ENCODE results near the gene GRAP.
"Not testable (repeated sequence)": the region's sequence is repeated elsewhere in the genome, so short reads cannot be mapped to it uniquely, and the experiment has no call there.

The GRAP gene

DNA sequence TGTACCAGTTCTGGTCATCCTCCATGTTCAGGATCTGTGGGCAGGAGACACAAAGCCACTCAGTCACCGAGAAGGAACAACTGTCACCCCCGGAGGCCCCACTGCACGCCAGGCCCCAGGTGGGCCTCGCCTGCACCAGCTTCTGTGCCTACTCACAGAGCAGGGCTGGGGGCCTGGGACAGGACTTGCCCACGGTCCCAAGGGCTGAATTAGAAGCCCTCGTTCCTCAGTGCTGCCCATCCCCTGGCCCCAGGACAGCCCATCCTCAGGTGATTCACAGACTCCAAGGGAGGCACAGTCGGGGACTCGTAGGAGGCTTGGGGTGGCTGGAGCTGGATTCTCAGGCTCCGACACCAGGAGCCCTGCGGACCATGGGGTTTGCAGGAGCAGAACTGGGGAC is 4.9 kb downstream of the GRAP start:
- DNase-seq = not testable (repeated sequence)

DNA sequence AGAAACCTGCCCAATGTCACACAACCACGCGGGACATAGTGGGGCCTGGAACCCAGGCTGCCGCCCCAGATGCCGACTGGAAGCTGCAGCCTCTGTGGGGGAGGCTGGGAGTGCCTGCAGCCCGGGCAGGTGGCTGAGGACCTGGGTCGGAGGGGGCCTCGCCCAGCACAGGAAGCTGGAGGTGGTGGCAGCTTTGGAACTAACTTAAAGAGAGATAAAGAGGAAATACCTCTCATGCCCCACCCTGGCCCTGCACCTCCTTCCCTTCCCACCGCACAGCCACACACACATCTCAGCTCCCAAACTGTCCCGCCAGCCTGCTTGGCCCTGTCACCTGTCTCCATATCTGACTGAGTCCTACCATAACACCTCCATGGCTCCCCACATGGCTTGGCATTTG is 6.4 kb downstream of the GRAP start:
- DNase-seq = not testable (repeated sequence)

DNA sequence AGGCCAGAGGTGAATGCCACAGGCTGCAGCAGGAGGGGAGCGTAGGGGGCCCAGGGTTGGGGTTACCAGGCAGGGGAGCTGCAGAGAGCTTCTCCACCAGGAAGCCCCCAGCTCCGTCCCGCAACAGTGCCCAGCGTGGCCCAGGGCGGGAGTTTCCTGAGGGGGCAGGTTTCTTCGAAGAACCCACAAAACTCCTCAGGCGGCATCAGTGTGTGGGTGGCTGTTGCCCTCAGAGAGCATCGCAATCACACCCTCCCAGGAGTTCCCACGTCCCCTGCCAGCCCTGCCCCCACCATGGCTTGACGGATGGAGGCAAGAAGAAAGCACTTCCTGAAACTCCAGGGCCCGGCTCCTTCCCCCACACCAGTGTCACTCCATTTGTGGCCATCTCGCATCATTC is 8.0 kb downstream of the GRAP start:
- DNase-seq = not testable (repeated sequence)

DNA sequence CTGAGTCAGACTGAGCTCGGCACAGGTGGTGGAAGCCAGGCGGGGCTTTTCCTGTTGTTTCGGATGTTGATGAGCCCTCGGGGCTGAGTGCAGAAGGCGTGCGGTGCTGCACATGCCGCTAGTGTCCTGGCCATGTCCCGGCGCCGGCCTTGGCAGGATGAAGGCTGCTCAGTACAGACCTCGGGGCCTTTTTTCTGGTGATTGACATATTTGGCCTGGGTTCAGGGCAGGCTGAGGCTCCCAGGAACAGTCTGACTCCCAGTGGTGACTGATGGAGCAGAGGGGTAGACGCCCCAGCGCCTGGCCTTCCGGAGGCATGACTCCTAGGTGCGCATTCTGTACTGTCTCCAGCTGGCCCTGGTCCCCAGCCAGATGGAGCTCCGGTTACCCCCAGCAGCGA is 8.8 kb downstream of the GRAP start:
- not testable (repeated sequence) for DNase-seq

DNA sequence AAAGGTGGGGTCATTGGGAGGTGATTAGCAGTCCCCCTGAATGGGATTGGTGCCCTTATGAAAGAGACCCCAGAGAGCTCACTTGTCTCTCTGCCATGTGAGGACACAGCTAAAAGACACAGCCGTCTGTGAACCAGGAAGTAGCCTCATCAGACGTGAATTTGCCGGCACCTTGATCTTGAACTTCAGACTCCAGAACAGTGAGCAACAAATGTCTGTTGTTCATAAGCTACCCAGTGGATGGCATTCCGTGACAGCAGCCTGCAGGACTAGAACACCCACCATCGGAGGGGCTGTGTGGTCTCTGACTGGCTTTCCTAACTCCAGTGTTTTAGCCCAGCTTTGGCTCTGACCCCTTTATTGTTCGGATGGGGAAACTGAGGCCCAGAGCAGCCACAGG is 9.2 kb downstream of the GRAP start:
- DNase-seq = not testable (repeated sequence)

DNA sequence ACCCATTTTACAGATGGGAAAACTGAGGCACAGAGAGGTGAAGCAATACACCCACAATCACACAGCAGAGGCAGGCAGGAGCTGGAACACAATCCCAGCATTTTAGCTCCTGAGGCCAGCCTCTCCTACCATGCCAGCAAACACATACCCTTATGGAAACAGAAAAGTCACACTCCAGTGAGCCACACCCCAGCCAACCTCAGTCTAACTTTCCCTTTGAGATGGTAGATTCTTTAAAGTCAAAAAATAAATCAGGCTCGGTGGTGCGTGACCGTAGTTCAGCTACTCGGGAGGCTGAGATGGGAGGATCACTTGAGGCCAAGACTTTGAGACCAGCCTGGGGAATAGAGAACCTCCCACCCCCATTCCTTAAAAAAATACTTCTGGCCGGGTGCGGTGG is 10.6 kb downstream of the GRAP start:
- not testable (repeated sequence) for DNase-seq

DNA sequence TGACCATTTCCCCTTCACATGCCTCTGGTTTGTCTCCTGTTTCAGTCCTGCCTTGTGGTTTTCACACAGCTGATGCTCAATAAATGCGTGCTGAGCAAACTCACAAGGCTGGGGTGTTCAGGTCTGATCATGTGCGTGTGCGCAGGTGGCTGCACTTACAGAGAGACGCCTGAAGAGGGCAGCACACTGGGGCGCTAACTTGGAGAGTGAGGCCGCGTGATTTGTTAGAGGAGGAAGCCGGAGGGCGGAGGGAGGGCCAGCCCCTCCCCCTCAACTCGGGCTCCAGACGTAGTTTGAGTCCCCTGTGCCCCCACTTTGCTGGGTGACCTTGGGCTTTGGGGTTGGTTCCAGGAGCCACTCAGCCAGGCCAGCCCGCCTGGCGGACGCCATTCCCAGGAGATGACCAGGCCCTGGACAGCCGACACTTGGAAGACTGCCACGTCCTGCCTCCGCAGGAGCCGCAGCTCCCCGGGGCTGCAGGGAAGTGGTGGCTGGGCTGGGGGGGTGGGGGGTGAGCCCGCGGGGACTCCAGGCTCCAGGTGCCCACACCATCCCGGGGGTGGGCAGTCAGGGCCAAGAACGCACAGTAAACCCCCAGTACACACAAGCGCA is 14.3 kb downstream of the GRAP start:
- not testable (repeated sequence) for DNase-seq

DNA sequence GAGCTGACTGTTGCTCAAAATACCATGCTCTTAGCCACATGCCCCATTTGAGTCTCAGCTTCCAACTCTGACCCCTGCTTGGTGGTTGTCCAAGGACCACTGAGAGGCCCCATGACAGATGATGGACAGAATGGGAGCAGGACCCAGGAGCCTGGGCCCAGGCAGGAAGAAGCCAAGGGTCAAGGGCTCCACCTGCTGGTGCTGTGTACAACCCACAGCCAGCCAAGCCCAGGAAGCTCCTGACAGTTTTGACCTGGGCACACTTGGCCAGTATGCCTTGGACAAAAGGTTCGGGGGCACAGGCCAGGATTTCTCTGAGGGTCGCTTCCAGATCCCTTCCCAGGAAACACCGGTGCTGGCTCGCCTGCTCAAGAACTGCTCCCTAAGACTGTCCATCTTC is 15.0 kb downstream of the GRAP start:
- DNase-seq = not testable (repeated sequence)

DNA sequence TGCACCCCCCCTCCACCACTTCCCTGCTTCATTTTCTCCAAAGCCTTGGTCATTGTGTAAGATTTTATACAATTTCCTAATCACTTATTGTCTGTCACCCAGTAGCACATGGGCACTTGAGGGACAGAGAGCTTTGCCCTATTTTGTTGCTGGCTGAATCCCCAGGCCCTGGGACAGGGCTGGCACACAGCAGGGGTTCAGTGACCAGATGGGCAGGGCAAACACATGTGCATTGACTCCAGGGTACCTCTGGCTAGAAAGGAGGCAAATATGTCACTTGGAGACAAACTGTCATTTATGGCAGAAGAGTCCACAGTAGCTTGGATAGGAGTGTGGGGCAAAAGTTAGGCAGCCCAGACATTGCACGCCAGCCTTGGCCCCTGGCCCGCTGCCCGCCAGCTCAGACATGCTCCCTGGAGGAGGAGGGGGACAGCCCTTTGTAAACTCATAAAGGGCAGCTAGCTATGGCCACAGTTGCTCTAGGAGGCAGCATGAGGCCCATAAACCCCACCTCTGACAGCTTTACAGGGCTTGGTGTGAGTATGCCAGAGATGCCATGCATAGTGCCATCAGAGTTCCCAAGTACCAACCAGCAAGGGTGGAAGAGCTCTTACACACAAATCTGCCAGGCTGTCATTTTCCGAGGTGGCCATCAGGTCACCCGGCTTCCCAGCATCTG is 15.8 kb downstream of the GRAP start:
- not testable (repeated sequence) for DNase-seq

DNA sequence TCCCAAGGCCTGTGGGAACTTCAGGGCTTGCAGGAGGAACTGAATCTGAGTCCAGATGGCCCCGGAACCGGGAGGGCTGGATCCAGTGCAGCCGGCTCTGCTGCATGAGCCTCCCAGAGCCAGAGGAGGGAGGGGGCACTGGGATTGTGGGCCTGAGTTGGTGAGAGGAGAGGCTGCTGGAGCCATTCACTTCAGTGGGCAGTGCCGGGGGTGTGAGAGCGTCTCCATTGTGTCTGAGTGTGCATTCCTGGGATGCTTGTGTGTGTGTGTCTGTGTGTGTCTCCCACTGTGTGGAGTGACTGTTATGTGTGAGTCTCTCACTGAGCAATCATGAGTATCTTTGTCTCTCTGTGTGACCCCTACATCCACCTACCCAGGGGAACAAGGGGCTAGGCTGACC is 17.0 kb downstream of the GRAP start:
- DNase-seq = not testable (repeated sequence)

DNA sequence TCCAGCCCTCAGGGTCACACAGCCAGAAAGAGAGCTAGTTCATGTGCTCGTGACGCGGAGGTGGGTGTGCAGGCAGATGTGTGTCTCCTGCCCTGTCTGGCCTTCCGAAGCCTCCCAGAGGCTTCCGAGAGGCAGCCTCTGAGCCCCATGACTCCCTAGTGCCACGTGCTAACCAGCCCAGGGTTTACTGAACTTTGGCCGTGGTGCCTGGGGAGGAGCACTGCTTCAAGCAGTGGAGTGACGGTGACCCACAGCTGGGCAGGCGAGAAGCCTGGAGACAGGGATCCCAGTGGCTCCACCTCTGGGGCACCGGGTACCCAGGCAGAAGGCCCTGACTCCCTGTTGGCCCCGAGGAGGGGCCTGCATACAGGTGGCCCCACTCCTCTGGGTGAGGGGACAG is 18.1 kb downstream of the GRAP start:
- not testable (repeated sequence) for DNase-seq

DNA sequence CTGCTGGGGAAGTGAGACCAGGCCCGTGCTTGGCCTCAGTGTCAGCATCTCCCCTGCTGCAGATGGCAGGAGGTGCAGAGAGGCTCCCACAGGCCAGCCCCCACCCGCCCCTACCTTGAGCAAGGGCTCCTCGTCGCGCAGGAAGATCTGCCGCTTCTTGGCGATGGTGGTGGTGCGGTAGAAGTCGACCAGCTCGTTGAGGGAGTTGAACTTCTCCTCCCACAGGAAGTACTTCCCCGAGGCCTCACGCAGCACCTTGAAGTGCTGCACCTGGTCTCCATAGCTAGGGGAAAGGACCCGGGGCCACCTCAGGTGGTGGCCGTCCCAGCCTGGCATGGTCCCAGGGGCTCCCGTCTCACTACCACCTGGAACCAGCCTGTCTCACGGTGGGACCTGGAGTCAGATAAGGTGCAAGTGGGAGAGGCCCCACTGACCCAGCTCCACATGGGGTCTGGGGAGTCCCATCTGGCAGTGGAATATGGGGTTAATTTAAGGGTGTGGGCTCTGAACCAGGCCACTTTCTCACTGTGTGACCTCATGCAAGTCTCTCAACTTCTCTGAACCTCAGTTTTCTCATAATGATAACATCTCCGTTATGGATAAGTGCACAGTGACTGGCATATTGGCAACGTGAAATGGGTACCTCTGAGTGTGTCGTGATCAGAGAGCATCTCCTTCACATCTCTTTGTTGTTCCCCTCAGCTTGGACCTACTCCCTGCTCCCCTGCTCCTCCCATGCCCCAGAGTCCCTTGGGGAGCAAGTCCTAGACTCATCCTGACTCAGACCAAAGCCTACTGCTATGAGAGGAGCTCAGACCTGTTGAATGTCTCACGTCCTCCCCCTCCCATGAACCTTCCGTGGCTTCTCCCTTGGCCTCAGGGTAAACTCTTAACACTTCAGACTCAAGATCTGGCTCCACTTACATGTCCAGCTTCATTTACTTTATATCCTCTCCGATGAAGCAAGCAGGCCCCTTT is 22.4 kb downstream of the GRAP start:
- no peak for DNase-seq

DNA sequence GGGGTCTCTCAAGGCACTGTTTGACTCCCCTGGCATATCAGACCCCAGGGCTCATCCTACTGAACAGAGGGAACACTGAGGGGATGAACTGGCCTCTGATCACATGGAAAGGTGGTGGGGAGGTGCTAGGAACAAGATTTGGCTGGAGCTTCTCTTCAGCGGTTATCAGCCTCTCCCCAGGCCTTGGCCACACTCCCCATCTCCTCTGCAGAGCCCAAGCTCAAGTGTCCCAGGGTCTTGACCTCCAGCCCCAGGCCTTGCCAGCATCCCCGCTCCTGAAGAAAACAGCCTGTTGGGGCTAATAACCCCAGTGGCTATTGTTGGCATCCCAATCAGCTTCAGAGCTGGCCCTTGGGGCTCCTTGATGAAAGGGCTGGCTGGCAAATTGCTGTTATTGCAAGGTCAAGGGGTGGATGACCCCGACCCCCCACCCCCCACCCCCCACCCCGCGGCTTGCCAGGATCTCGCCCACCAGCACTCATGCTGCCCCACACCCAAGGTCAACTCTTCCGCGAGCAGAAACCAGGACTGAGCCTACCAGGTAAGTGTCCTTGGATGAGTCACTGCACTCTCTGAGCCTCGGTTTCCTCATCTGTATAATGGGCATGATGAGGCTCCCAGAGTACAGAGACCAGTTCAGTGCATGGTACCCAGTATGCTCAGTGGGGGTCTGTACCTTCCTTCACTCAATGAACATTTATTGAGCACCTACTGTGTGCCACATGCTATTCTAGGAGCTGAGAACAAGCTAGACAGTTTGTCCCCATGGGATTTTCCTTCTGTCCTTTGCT is 23.4 kb downstream of the GRAP start:
- DNase-seq = no peak

DNA sequence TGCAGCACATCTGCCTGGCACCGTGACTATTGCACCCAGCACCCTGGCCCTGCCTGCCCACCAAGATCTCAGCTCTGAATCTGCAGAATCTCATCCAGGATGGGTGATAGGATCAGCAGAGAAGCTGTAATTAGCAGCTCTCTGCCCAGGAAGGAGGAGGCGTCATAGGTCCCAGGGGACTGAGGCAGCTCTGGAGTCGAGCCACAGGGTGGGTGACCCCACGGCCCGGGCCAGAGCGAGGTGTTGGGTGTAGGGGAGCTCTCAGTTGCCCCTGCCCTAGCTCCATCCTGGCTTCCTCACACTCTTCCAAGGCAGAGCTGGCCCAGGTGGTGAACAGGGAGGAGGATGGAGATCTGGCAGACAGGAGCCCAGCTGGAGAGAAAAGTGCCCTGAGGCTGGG is 24.0 kb downstream of the GRAP start:
- DNase-seq = no peak

DNA sequence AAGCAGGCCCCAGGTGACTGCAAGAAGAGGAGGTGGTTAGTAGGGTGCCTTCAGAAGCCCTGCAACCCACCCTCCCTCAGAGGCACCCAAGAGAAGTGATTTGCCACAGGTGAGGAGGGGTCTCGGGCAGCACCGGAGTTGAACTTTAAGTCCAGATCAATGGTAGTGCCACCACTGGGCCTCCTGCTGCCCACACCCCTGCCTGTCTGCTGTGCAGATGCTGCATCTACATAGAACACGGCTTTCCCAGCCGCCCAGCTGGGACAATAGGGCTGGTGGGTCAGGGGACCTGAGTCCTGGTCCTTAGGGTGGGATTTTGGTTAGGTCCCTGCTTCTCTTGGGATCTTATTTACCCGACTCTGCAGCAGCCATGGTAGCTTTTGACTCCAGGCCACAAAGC is 24.6 kb downstream of the GRAP start:
- no peak for DNase-seq

DNA sequence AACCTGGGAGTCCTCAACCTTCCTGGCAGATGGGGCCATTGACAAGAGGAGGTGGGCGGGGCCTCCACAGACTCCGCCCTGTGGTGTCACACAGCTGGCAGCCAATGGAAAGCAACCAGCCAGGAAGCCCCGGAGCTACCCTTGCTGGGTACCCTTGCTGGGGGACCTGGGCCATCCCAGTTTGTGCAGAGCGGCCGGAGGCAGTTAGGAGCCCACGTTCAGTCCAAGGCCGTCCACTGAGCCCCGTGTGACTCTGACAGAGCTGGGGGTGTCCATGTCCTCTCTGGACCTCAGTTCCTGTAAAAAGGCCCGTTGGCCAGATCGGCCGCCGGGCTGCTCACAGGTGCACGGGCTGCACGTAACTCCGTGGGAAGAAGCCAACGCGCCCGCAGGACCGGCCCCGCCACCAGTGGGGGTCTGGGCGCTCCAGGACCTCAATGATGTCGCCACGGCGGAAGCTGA is 25.1 kb downstream of the GRAP start:
- DNase-seq = no peak

DNA sequence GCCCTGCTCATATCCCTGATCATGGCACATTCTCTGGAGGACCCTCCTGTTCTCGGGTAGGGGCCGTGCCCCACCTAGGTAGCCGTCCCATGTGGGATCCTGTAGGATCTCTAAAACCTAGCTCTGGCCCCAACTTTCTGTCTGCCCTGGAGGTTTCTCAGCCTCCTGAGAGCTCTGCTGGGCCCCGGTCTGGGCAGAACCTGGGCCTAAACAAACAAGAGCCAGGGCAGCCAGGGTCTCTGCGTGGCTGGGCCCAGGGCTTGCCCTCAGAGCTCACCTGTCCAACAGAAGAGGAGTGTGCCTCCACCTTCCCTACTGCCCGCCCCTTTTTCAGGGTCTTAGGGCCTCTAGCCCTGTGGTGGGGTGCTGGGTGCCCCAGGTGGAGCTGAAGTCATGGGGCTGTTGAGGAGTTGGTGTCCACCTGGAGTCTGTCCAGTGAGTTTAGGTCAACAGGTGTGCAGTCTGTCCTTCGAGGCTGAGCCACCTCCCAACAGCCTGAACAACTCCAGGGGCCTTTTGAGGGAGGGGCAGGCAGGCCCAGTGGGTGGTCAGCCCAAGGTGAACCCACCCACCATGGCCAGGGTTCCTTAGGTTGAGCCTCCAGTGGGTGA is 25.6 kb downstream of the GRAP start:
- DNase-seq = not testable (repeated sequence)

DNA sequence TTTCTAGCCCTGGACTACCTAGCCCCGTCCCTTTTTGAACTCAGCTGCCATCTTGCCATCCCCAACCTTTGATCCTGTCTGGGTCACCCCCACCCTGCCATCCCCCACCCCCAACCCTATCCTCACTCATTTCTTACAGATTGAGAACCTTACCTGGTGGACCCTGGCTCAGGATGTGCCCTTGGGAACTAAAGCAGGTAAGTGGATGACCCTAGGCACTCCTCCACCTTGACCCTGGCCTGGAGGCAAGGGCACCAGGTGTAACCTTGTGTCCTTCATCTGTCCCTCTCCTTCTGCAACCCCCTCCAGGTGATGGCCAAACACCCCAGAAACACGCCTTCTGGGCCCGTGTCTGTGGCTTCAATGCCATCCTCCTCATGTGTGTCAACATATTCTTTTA is 26.7 kb downstream of the GRAP start:
- no peak for DNase-seq

DNA sequence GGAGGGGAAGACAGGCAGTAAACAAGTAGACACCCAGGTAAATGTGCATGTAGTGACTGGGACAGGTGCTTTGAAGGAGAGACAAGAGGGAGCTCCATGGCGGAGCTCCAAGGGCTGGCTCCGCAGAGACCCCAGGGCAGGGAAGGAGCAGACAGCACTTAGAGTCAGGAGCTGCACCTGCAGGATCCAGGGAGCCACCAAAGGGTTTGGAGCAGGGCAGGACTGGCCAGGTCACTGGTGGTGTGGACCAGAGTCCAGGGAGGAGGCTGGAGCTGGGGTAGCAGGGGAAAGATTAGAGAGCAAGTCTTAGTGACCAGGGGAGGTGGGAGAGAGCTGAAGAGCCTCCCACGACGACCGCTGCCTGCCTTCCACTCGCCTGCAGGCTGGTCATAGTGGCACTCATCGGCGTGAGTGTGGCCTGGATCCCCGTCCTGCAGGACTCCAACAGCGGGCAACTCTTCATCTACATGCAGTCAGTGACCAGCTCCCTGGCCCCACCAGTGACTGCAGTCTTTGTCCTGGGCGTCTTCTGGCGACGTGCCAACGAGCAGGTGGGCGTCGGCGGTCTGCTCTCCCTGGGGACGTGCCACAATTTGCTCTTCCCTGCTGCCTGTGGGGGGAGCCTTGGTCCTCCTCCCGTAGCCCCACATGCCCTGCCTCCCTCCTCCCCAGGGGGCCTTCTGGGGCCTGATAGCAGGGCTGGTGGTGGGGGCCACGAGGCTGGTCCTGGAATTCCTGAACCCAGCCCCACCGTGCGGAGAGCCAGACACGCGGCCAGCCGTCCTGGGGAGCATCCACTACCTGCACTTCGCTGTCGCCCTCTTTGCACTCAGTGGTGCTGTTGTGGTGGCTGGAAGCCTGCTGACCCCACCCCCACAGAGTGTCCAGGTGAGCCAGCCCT is 27.5 kb downstream of the GRAP start:
- peak; percentile 4 for DNase-seq

DNA sequence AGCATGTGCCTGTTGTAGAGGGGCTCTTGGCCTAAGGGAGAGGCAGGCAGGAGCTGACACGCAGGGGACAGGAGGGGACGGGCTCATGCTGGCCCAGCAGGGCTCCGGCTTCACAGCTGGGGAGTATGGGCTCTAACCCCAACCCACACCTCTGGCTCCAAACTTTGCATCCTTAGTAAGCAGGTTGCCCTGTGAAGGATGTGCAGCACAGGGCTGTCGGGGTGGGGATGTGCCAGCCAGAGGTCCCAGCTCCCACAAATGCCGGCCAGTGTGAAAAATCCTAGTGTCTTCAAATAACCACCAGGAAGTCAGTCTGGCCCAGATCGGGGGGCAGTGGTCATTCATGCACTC is 28.2 kb downstream of the GRAP start:
- no peak for DNase-seq

Data from NCI-H1092 treated with DMSO at 0.1 percent for 48 hours (cell line).